Bone marrow (tissue), 2 donors: Measurements from ENCODE around the gene SUCO.
"Not testable (repeated sequence)": the region's sequence is repeated elsewhere in the genome, so short reads cannot be mapped to it uniquely, and the experiment has no call there.

Source experiments
- DNase-seq, 2 donors: peaks; one replicate each; lab custom pipeline; 2025; lab: John Stamatoyannopoulos, UW

Gene SUCO, protein sequence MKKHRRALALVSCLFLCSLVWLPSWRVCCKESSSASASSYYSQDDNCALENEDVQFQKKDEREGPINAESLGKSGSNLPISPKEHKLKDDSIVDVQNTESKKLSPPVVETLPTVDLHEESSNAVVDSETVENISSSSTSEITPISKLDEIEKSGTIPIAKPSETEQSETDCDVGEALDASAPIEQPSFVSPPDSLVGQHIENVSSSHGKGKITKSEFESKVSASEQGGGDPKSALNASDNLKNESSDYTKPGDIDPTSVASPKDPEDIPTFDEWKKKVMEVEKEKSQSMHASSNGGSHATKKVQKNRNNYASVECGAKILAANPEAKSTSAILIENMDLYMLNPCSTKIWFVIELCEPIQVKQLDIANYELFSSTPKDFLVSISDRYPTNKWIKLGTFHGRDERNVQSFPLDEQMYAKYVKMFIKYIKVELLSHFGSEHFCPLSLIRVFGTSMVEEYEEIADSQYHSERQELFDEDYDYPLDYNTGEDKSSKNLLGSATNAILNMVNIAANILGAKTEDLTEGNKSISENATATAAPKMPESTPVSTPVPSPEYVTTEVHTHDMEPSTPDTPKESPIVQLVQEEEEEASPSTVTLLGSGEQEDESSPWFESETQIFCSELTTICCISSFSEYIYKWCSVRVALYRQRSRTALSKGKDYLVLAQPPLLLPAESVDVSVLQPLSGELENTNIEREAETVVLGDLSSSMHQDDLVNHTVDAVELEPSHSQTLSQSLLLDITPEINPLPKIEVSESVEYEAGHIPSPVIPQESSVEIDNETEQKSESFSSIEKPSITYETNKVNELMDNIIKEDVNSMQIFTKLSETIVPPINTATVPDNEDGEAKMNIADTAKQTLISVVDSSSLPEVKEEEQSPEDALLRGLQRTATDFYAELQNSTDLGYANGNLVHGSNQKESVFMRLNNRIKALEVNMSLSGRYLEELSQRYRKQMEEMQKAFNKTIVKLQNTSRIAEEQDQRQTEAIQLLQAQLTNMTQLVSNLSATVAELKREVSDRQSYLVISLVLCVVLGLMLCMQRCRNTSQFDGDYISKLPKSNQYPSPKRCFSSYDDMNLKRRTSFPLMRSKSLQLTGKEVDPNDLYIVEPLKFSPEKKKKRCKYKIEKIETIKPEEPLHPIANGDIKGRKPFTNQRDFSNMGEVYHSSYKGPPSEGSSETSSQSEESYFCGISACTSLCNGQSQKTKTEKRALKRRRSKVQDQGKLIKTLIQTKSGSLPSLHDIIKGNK (N-terminal part only)

DNA sequence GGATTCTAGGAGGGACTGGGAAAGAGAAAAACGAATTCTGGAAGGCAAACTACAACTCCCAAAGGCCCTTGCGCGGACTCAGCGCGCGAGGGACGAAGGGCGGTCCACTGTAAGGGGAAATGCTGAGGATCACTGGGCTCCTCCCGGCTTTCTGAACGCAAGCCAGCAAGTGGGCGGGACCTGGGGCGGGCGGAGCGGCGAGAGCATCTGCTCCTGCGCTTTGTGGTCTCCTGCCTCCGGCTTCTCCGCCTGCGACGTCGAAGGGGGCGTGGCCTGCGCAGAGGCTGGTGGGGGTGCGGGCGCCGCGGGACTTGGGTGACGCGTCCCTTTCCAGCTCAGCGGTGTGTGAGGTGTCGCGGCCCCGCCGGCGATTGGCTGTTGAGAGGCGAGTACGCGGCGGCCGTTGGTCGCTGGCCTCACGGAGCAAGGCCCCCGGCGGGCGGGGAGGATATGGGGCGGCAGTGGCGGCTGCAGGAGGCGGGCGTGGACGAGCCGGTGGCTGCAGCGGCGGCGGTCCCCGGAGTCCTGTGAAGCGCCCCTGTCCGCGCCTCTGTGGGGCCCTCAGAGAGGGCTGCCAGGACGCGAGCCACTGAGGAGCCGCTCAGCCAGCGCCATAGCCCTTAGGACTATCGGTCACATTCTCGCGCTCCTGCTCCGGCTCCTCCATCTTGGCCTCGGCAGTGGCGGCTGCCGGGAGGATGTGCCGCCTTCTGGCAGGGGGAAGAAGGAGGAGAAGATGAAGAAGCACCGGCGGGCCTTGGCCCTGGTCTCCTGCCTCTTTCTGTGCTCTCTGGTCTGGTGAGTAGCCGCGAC lies at the start of gene SUCO:
Gene SUCO (plus strand): TSS at position 451 of the 813 bp plus-strand sequence. CDS start 286 bp downstream, at position 737.
- DNase-seq = peak; percentile 93 to 99

GRCh38 chr1:172483448-172483847 lies 49.5 kb upstream of the SUCO start:
- DNase-seq = no peak

GRCh38 chr1:172484252-172484651 lies 48.7 kb upstream of the SUCO start:
- no peak for DNase-seq

DNA sequence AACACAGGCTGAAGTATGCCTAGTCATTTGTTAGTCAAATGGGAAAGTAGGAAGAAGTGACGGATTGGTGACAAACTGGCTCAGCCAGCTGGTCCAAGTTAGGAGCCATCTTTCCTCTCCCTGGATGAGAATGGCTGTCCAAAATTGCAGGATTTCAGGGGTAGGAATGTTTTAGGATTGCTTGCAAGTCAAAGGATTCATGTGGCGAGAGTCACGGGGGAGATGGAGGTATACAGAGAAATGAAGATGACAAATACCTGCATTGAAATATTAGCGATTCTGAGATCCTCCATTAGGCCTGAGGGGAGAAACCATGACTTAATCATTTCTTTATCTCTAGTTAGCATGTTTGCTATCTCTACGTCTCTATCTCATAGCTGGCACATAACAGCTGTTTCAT lies 47.3 kb upstream of the SUCO start:
- no peak for DNase-seq

GRCh38 chr1:172486805-172487454 lies 46.0 kb upstream of the SUCO start:
- no peak for DNase-seq

GRCh38 chr1:172487550-172487949 lies 45.4 kb upstream of the SUCO start:
- no peak for DNase-seq

DNA sequence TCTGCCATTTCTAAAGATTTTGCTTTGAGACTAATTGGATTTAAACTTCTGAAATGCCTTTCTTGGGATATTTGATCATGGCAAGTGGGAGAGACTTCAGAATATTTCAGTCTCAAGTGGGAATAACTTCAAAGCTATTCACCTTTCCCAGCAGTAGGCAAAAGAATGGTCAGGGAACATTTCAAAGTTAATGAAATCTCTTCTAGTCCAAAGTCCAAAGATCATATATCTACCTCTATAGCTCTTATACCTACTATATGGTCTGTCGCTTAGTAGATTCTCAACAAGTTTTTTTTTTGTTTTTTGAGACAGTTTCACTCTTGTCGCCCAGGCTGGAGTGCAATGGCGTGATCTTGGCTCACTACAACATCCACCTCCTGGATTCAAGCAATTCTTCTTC lies 44.6 kb upstream of the SUCO start:
- no peak for DNase-seq

DNA sequence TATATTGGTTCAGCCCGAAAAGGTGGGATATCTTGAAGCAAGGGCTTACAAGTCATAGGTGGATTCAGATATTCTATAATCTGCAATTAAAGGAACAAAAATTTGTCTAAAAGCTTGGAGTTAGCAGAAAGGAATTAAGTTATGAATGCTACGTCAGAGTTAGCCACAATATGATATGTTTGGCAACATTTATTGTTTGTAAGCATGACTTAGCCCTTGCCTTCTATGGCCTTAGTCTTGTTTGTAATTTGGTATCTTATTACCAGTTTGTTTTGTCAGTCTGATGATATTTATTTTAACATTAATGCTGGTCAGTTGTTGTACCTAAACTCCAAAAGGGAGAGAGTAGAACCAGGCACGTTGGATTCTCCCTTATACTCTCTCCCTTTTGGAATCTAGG lies 43.1 kb upstream of the SUCO start:
- no peak for DNase-seq

DNA sequence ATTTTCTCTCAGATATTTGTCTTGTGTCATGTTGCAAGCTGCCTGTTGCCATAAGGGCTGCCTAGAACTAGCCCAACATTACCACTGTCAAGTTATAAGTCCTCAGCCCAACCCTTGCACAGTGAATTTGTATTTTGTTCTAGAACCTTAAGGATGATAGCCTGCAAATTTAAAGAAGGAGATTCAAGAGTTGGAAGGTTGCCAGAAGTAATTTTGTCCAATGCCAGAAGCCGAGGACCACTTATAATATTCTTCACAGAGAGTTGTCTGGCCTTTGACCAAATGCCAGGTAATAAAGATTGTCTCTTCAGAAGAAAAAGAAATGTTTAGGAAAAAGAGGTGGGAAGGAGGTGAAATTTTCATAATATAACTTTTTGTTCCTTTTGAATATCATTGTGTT lies 40.5 kb upstream of the SUCO start:
- no peak for DNase-seq

DNA sequence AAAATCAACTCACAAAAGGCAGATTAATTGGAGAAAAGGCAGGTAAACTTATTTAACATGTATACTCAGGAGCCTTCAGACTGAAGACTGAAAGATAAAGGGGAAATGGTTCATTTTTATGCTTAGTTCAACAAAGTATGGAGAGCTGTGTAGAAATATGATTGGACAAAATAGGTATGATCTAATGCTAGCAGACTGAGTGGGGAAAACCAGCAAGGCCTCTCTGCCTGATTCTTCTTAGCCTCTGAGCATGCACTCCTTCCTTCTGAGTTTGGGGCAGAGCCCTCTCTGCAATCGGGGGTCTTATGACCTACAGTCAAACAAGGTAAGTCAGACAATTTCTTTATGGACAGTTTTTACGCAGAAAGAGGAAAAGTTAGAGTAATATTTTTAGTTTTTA lies 38.8 kb upstream of the SUCO start:
- no peak for DNase-seq

GRCh38 chr1:172496127-172496526 lies 36.8 kb upstream of the SUCO start:
- DNase-seq = not testable (repeated sequence)

DNA sequence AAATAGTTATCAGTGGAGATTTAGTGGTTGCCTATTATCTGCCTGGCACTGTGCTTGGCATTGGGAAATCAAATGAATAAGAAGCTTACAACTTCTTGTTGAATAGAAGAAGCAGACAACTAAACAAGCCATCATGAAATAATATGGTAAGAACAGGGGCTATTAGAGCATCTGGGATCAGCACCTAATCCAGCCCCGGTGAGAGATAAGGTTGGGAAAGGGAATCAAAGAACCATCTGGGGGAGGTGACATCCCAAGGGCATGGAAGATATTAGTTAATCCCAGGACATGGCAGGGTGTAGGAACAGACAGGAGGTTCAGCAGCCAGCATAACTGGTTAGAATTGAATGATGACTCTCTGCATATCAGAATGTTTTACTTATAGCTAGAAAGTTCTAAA lies 36.3 kb upstream of the SUCO start:
- DNase-seq = no peak

GRCh38 chr1:172497230-172497629 lies 35.7 kb upstream of the SUCO start:
- no peak for DNase-seq

- DNase-seq = no peak
Measured at GRCh38 chr1:172498857-172499256, 34.1 kb upstream of the SUCO start.

- no peak for DNase-seq
Measured at GRCh38 chr1:172499636-172500141, 33.3 kb upstream of the SUCO start.

- no peak for DNase-seq
Measured at GRCh38 chr1:172500207-172500606, 32.7 kb upstream of the SUCO start.

DNA sequence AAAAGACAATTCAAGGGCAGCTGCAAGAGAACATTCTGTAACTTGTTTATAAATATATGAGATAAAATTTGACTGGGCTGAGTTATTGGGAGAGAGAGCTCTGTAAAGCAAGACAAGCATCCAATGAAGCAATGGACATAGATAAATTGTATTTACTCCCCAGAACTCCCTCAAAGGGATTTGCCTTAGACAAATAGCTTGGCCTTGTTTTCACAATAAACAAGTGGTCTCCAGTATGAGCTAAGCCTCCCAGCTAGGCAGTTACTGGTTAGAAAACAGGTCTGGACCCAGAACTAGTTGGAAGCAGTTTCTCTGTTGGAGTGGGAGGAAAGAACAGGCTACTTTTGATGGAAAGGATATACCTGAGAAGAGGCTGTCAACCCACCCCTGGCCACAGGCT lies 25.2 kb upstream of the SUCO start:
- DNase-seq = no peak

GRCh38 chr1:172510479-172510878 lies 22.5 kb upstream of the SUCO start:
- no peak for DNase-seq

DNA sequence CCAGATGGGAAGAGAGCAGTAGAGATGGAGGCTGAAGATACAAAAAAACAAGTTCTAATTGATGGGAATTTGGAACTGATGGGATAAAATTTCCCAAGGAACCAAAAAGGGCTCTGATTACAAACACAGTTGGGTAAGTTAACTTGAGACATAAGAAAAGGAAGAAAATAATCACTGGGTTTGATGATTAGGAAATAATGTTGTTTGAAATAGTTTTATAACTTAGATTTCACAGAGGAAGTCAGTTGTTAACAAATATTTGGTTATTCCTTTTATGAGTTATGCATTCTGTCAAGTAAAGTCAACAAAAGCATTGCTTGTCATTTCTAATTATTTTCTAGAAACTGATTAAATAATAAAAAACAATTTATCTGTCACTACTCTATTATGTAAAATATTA lies 20.4 kb upstream of the SUCO start:
- DNase-seq = no peak

- DNase-seq = no peak
Measured at GRCh38 chr1:172513479-172513878, 19.5 kb upstream of the SUCO start.

DNA sequence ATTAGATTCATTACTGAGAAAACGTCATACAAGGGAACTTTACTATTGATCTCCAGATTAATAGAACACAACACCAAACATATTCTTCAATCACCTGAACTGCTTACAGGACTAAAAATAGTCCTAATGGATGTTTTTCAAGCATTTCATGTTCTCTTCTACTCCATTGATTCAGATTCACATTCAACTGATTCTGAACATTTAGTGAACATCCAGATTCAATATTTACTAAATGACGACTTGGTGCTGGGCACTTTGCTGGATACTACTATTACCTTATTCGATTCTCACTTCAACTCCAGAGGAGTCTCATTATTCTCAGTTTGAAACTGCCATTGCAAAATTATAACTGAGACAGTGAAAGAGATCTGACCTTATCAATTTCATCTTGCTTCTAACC lies 18.8 kb upstream of the SUCO start:
- no peak for DNase-seq
